Mesendoderm (in vitro differentiated cells): ENCODE results near the gene PAX6.

Source experiments
- DNase-seq: peaks from one replicate; pipeline ENCODE4 v3.0.0; 2013
- H2AK5ac ChIP-seq: 2 replicates; pipeline ENCODE4 v1.6.1; 2013; ENCODE audit warnings: low read length, inconsistent platforms
- H2BK120ac ChIP-seq: 2 replicates; pipeline ENCODE4 v1.6.1; 2013; ENCODE audit warnings: low read depth, mild to moderate bottlenecking, low read length, moderate library complexity, mixed read lengths
- H2BK15ac ChIP-seq: replicated peaks from 2 replicates; pipeline ENCODE4 v1.6.1; 2013; ENCODE audit warnings: low read depth, mild to moderate bottlenecking, moderate library complexity
- H2BK5ac ChIP-seq: 2 replicates; pipeline ENCODE4 v1.6.1; 2013; ENCODE audit warnings: low read length, inconsistent platforms
- H3K18ac ChIP-seq: 2 replicates; pipeline ENCODE4 v1.6.1; 2013; ENCODE audit warnings: mild to moderate bottlenecking, low read length, mixed read lengths
- H3K23ac ChIP-seq: one replicate; pipeline ENCODE4 v1.6.1; 2013; ENCODE audit warnings: low read length
- H3K27ac ChIP-seq: 2 replicates; pipeline ENCODE4 v1.5.1; 2013; ENCODE audit warnings: low read depth, mild to moderate bottlenecking, inconsistent platforms, low read length, moderate library complexity
- H3K27me3 ChIP-seq: 2 replicates; pipeline ENCODE4 v1.6.1; 2013; ENCODE audit warnings: low read length, control low read depth, mild to moderate bottlenecking, inconsistent platforms; ENCODE audit not compliant: insufficient read depth, poor library complexity
- H3K36me3 ChIP-seq: 2 replicates; pipeline ENCODE4 v1.6.1; 2013; ENCODE audit warnings: low read length, inconsistent platforms; ENCODE audit not compliant: control insufficient read depth, insufficient read depth
- H3K4ac ChIP-seq: one replicate; pipeline ENCODE4 v1.6.1; 2013; ENCODE audit warnings: low read depth, mild to moderate bottlenecking, low read length, moderate library complexity
- H3K4me1 ChIP-seq: 2 replicates; pipeline ENCODE4 v1.6.1; 2013; ENCODE audit warnings: low read depth, low read length, inconsistent platforms; ENCODE audit not compliant: control insufficient read depth
- H3K4me2 ChIP-seq: 2 replicates; pipeline ENCODE4 v1.6.1; 2013; ENCODE audit warnings: low read length
- H3K4me3 ChIP-seq: 2 replicates; pipeline ENCODE4 v1.5.1; 2013; ENCODE audit warnings: mild to moderate bottlenecking, low read length
- H3K56ac ChIP-seq: one replicate; pipeline ENCODE4 v1.6.1; 2013; ENCODE audit warnings: low read length
- H3K79me1 ChIP-seq: 2 replicates; pipeline ENCODE4 v1.6.1; 2013; ENCODE audit warnings: low read length, inconsistent platforms
- H3K79me2 ChIP-seq: 2 replicates; pipeline ENCODE4 v1.6.1; 2013; ENCODE audit warnings: mild to moderate bottlenecking, low read length; ENCODE audit not compliant: control insufficient read depth, insufficient read depth
- H3K9ac ChIP-seq: 2 replicates; pipeline ENCODE4 v1.6.1; 2013; ENCODE audit warnings: low read length, inconsistent platforms
- H4K5ac ChIP-seq: one replicate; pipeline ENCODE4 v1.6.1; 2013; ENCODE audit warnings: low read length
- H4K8ac ChIP-seq: one replicate; pipeline ENCODE4 v1.6.1; 2013; ENCODE audit warnings: low read depth, mild to moderate bottlenecking, control low read depth, low read length, moderate library complexity
- WGBS: extraction: QIAGEN DNeasy Blood & Tissue Kit; methylation state at CpG from one replicate; pipeline ENCODE4 v1.1.7; 2013; ENCODE audit warnings: low lambda C conversion rate, missing lambda C conversion rate; ENCODE audit not compliant: insufficient coverage; ENCODE audit errors: extremely low coverage; 5-methylcytosine and 5-hydroxymethylcytosine counted together

PAX6 gene

DNA sequence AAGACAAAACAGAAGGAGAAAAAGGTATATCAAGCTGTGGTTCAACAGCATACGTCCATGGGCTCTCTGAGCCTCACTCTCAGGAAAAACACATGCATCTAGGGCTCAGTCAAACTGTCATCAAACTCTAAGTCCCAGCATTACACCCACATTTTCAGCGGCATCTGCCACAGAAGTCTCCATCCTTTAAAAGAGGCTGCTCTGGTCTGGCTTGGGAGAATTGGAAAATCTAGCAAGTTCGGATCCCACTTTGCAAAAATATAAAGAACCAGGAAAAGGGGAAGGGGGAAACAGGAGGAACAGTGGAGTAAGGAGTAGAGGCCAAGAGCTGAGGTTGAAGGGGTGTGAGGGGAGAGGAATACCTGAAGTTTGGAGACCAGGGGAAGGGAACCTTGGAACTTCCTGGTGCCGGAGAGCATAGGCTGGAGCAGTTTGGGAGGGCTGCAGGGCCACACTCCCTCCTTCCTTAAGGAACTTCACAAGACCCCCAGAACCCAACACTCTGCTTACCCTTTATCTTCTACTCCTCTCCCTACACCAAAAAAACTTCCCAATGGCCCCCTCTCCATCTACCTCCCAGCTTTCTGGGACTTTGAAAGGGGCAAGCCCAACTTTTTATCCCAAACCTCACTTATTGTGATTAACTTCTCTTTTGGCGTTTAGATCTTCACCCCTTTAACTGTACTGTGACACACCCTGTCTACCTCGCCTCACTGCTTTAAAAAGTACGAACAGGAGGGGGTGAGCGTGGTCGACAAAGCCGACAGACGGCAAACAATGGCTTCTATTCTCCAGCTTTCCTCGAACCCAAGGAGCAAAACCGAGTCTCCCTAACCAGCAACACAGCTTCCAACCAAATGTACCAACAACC is 4.0 kb downstream of the PAX6 start:
- H3K27me3 ChIP-seq: peaks cover 81% of the 10 kb centered on the region

DNA sequence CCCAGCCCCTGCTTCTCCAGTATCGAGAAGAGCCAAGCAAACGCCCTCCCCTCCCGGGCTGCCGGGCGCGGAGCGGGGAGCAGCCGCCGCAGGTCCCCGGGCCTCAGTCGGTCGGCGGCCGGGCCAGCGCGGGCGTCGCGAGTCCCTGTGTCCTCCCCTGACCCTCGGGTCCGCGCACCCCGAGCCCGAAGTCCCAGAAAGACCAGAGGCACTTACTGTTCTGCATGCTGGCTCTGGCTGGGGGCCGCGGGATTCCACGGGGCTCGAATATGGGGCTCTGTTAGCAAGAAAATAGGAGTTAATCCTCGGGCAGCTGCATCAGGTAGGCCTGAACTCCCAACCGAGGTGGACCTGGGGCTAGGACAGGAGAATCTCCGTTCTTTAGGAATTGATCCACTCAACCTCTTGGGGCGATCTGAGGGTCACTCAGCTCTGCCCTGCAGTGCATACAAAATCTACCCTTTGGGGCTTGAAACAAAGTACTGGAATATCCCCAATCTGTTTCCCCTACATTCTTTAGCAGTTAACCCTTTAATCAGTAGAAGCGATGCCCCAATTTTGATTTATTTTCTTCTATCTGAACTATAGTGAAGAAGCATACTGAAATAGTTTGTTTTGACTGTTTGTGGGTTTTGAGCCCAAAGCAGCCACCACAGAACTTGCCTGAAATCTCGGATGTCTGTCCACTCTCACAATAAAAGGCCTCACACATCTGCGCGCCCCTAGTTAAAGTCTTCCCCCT is 4.8 kb downstream of the PAX6 start:
- Histone ChIP-seq H3K23ac (no peak overlapping the region), H3K9ac (no peak overlapping the region), H3K4ac (no peak overlapping the region), H2BK120ac (no peak overlapping the region), H4K5ac (no peak overlapping the region), H3K4me2 (no peak overlapping the region), H3K79me1 (no peaks in the 10 kb centered on the region), H3K79me2 (no peaks in the 10 kb centered on the region), H3K36me3 (no peaks in the 10 kb centered on the region), H3K4me1 (peaks cover 6% of the 10 kb centered on the region), H3K4me3 (no peak overlapping the region), H3K18ac (no peak overlapping the region), H2BK5ac (no peak overlapping the region), H3K56ac (no peak overlapping the region), H4K8ac (no peak overlapping the region), H3K27ac (no peak overlapping the region), H3K27me3 (peaks cover 85% of the 10 kb centered on the region), H2AK5ac (no peak overlapping the region), H2BK15ac (no peak overlapping the region)
- no CpG with 5 or more reads among the region's 36 CpGs for WGBS
- DNase-seq: peak; percentile 13

More for the DNA sequence above, 4.0 kb downstream of the PAX6 start:
- H3K4me3 ChIP-seq: no peak overlapping the region
- no peak overlapping the region for H2BK120ac ChIP-seq
- no CpG with 5 or more reads among the region's 13 CpGs for whole genome bisulfite sequencing
- no peak overlapping the region for H3K27ac ChIP-seq
- DNase-seq: peak; percentile 37
- H2AK5ac ChIP-seq: no peak overlapping the region
- no peaks in the 10 kb centered on the region for H3K79me1 ChIP-seq
- H3K18ac ChIP-seq: no peak overlapping the region
- H3K36me3 ChIP-seq: no peaks in the 10 kb centered on the region
- H2BK15ac ChIP-seq: no peak overlapping the region
- no peak overlapping the region for H3K23ac ChIP-seq
- no peak overlapping the region for H2BK5ac ChIP-seq
- H3K4ac ChIP-seq: no peak overlapping the region
- no peak overlapping the region for H3K4me2 ChIP-seq
- H4K8ac ChIP-seq: no peak overlapping the region
- no peak overlapping the region for H3K9ac ChIP-seq
- H3K79me2 ChIP-seq: no peaks in the 10 kb centered on the region
- H3K4me1 ChIP-seq: peaks cover 6% of the 10 kb centered on the region
- no peak overlapping the region for H4K5ac ChIP-seq
- peak overlapping the region; percentile 54 for H3K56ac ChIP-seq

DNA sequence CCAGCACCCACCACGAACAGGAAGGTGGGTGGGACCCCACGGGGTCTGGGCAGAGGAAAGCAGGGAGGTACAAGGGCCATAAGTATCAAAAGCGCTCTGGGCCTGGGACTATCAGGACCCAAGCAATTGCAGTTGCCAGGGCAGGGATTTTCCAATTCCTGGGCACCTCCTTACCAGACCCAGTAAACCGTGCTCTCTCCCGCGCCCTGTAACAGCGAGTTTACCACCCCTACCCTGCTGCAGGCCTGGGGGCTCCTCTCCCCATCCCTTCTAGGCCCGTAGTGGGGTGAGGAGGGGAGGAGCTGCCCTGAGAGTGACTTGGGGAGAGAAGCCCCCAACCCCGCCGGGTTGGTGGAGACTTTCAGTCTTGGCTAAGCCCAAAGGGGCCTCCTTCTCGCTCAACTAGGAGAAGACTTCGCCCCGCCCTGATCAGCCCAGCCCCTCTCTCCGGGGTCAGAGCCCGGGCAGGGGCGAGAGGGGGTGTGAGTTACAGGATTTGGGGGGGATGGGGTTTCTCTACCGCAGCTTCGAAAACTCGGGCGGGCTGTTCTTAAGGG is 5.4 kb downstream of the PAX6 start:
- no CpG with 5 or more reads among the region's 20 CpGs for WGBS
- Histone ChIP-seq H3K4me3 (no peak overlapping the region), H3K4me2 (peak overlapping the region; percentile 11), H3K4ac (no peak overlapping the region), H3K79me2 (no peaks in the 10 kb centered on the region), H2BK120ac (no peak overlapping the region), H3K4me1 (peaks cover 4% of the 10 kb centered on the region), H2AK5ac (no peak overlapping the region), H3K56ac (no peak overlapping the region), H3K79me1 (no peaks in the 10 kb centered on the region), H2BK15ac (no peak overlapping the region), H4K8ac (no peak overlapping the region), H4K5ac (no peak overlapping the region), H3K23ac (no peak overlapping the region), H2BK5ac (no peak overlapping the region), H3K9ac (peak overlapping the region; percentile 20), H3K18ac (no peak overlapping the region), H3K27me3 (peaks cover 90% of the 10 kb centered on the region), H3K36me3 (no peaks in the 10 kb centered on the region), H3K27ac (no peak overlapping the region)
- peak; percentile 41 for DNase-seq

DNA sequence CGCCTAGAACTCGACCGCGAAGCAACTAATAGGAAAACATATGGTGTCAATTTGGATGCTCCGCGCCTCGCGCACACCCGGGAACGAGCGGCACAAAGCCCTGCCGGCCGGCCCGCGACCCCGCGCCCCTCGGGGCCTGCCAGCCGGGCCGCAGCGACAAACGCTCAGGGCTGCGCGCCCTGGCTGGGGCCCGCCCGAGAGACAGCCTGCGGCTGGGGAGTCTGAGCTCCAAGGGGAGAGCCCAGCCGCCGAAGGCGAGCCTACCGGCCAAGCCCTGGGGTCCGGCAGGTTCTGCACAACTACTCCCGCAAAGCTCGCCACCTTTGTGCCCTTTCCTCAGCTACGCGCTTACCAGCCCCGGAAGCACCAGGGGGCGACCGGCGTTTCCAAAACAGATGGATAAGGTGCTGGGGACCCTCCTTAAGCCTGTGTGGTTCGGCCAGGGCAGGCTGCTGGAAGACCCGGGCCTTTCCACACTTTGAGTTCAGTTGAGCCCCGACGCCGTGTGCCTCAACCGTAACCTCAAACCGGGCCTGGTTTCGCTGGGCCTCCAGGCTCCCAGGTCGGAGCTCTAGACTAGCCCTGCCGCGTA is 6.0 kb downstream of the PAX6 start:
- H3K27ac ChIP-seq: no peak overlapping the region
- H3K4me1 ChIP-seq: peaks cover 3% of the 10 kb centered on the region
- no peak overlapping the region for H3K4ac ChIP-seq
- no CpG with 5 or more reads among the region's 51 CpGs for WGBS
- H3K27me3 ChIP-seq: peaks cover 90% of the 10 kb centered on the region
- H3K56ac ChIP-seq: peak overlapping the region; percentile 29
- no peak overlapping the region for H2AK5ac ChIP-seq
- no peak overlapping the region for H2BK120ac ChIP-seq
- no peak overlapping the region for H2BK5ac ChIP-seq
- no peak overlapping the region for H3K23ac ChIP-seq
- H2BK15ac ChIP-seq: no peak overlapping the region
- H3K36me3 ChIP-seq: no peaks in the 10 kb centered on the region
- H3K4me2 ChIP-seq: peak overlapping the region; percentile 11
- no peaks in the 10 kb centered on the region for H3K79me1 ChIP-seq
- peak overlapping the region; percentile 20 for H3K9ac ChIP-seq
- no peak overlapping the region for H4K8ac ChIP-seq
- no peaks in the 10 kb centered on the region for H3K79me2 ChIP-seq
- peak; percentile 55 for DNase-seq
- H4K5ac ChIP-seq: no peak overlapping the region
- no peak overlapping the region for H3K4me3 ChIP-seq
- no peak overlapping the region for H3K18ac ChIP-seq

DNA sequence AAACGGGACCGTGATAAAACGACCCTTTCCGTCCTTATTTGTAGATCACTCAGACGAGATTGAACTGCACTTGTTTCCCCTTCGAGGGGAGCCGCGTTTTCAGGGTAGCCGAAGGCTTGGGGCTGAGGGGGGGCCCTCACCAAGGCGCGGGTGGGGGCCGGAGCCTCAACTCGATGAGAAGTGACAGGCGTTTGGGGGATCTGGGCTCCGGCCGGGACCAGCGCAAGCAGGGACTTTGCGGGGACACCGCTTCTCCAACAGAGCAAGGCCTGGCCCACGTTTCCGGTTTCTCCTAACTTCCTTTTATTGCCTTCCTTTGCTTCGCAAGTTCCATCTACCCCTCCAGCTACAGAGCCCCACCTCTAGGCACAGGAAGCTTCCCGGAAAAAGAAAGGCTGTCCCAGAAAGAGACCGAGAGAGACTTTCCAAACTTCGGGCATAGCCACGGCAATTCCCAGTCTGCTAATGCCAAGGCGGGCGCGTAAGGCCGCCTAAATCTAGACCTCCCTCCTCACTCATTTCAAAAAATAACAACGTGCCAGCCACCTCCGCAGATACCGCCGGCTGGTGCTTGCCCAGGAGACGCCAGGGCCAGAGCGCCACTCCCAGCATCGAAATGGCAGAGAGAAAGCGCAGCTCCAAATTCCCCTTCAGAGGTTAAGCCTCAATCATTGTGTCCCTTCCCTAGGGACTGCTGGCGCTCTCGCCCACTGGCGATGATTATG is 6.6 kb downstream of the PAX6 start:
- H4K8ac ChIP-seq: no peak overlapping the region
- DNase-seq: peak; percentile 50
- peak overlapping the region; percentile 68 for H3K56ac ChIP-seq
- H2BK15ac ChIP-seq: no peak overlapping the region
- no peak overlapping the region for H3K4me3 ChIP-seq
- peaks cover 90% of the 10 kb centered on the region for H3K27me3 ChIP-seq
- peak overlapping the region; percentile 10 for H3K4me2 ChIP-seq
- no peaks in the 10 kb centered on the region for H3K36me3 ChIP-seq
- WGBS: no CpG with 5 or more reads among the region's 41 CpGs
- no peak overlapping the region for H2BK5ac ChIP-seq
- no peak overlapping the region for H3K23ac ChIP-seq
- H3K27ac ChIP-seq: no peak overlapping the region
- H3K4ac ChIP-seq: no peak overlapping the region
- no peak overlapping the region for H2BK120ac ChIP-seq
- no peak overlapping the region for H2AK5ac ChIP-seq
- no peak overlapping the region for H4K5ac ChIP-seq
- no peaks in the 10 kb centered on the region for H3K79me1 ChIP-seq
- H3K9ac ChIP-seq: no peak overlapping the region
- no peak overlapping the region for H3K18ac ChIP-seq
- peaks cover 3% of the 10 kb centered on the region for H3K4me1 ChIP-seq
- no peaks in the 10 kb centered on the region for H3K79me2 ChIP-seq
